GM12878 (cell line): ENCODE data around the gene BCAP31. TPM values are rescaled to one million over a fixed set of nuclear protein-coding genes. Genes with fewer than 3 reads are reported as not detected.
"Not testable (repeated sequence)": the region's sequence is repeated elsewhere in the genome, so short reads cannot be mapped to it uniquely, and the experiment has no call there.

Source experiments
- ATAC-seq: fragments of 200-7000 bp; cut with Tn5 transposase; 3 replicates; pipeline ENCODE4 v1.9.1; 2020; ENCODE audit warnings: mild to moderate bottlenecking, moderate library complexity
- BruUV-seq: library from RNA; stranded (reverse); fragments of 400-500 nt; replicated peaks from 2 replicates; lab custom pipeline; 2021; lab: Mats Ljungman, UMichigan
- CTCF ChIA-PET: fragments of 300-600 bp; sonication (Branson Sonifier 250); formaldehyde crosslinking; extraction: SDS; loops from one replicate; lab custom pipeline; 2021; ENCODE audit warnings: inconsistent platforms; lab: Yijun Ruan, JAX
- POLR2A ChIA-PET: fragments of 350-600 bp; formaldehyde crosslinking; extraction: SDS; loops from one replicate; lab custom pipeline; 2021; ENCODE audit warnings: inconsistent platforms; lab: Charles Lee
- RAD21 ChIA-PET: fragments of 300-600 bp; sonication (Branson Sonifier 250); formaldehyde crosslinking; loops from one replicate; lab custom pipeline; 2023; ENCODE audit warnings: antibody characterized with exemption; ENCODE audit not compliant: unreplicated experiment; lab: Charles Lee
- SMC1A ChIA-PET: fragments of 300-600 bp; sonication (Branson Sonifier 250); formaldehyde crosslinking; loops from one replicate; lab custom pipeline; 2023; ENCODE audit not compliant: unreplicated experiment, uncharacterized antibody; lab: Charles Lee
- DNase-seq: peaks from one replicate; pipeline ENCODE4 v3.0.0-alpha.2; 2011; ENCODE audit warnings: low read depth, low spot score
- FAIRE-seq: peaks from 3 replicates; lab custom pipeline; 2011; peaks lifted over from hg19 to GRCh38; lab: Jason Lieb, UNC
- H2AFZ ChIP-seq: 2 replicates; pipeline ENCODE4 v1.6.0; 2011; ENCODE audit warnings: low read depth, low read length, control low read depth; ENCODE audit not compliant: control insufficient read depth
- H3K27ac ChIP-seq: 2 replicates; pipeline ENCODE4 v1.5.1; 2011; ENCODE audit warnings: control low read depth; ENCODE audit not compliant: control insufficient read depth, insufficient read depth
- H3K27me3 ChIP-seq, 2 experiments: replicated peaks in 1 of 2; 2 replicates each; pipeline versions ENCODE4 v1.6.0 to v1.6.1; 2011; ENCODE audit warnings: low read length in 1 of 2; ENCODE audit not compliant: control insufficient read depth in 2 of 2, insufficient read depth in 2 of 2
- H3K36me3 ChIP-seq, 2 experiments: 2 replicates each; pipeline ENCODE4 v1.5.1; 2011; ENCODE audit warnings: low read length in 1 of 2; ENCODE audit not compliant: control insufficient read depth in 2 of 2, insufficient read depth in 2 of 2
- H3K4me1 ChIP-seq: 2 replicates; pipeline ENCODE4 v1.6.1; 2011; ENCODE audit warnings: mild to moderate bottlenecking, low read length, moderate library complexity, mixed read lengths; ENCODE audit not compliant: control insufficient read depth, insufficient read depth
- H3K4me2 ChIP-seq: 2 replicates; pipeline ENCODE4 v1.6.0; 2011; ENCODE audit warnings: control low read depth; ENCODE audit not compliant: control insufficient read depth, insufficient read depth
- H3K4me3 ChIP-seq: fragments of 200-600 bp; sonication (generic); 2 replicates; pipeline ENCODE4 v1.5.1; 2016
- H3K79me2 ChIP-seq: 2 replicates; pipeline ENCODE4 v1.6.0; 2011; ENCODE audit warnings: low read length; ENCODE audit not compliant: control insufficient read depth, insufficient read depth
- H3K9ac ChIP-seq: 2 replicates; pipeline ENCODE4 v1.8.0; 2011; ENCODE audit warnings: low read length, control low read depth, mixed read lengths; ENCODE audit not compliant: control insufficient read depth, insufficient read depth
- H3K9me3 ChIP-seq: replicated peaks from 3 replicates; pipeline ENCODE4 v1.5.1; 2011; ENCODE audit warnings: mild to moderate bottlenecking, low read length; ENCODE audit not compliant: control insufficient read depth, insufficient read depth
- H4K20me1 ChIP-seq: 2 replicates; pipeline ENCODE4 v1.6.0; 2011; ENCODE audit not compliant: control insufficient read depth, insufficient read depth
- WGBS: methylation state at CpG from one replicate; pipeline ENCODE4 v1.1.6; 2016; ENCODE audit warnings: low lambda C conversion rate; ENCODE audit not compliant: insufficient replicate concordance, insufficient coverage; ENCODE audit errors: missing lambda C conversion rate; 5-methylcytosine and 5-hydroxymethylcytosine counted together
- in situ Hi-C: fragments of 300-500 bp; cut with MboI; formaldehyde crosslinking; loops from 9 replicates; pipeline ENCODE4 v1.14.3; 2018; ENCODE audit warnings: mixed read lengths
- intact Hi-C: fragments of 100-400 bp; cut with micrococcal nuclease; formaldehyde crosslinking; loops from one replicate; pipeline ENCODE4 v1.14.2; 2022; ENCODE audit not compliant: unreplicated experiment
- polyA plus RNA-seq, 11 experiments: library from polyadenylated mRNA; depleted of rRNA in 4 of 11; unstranded in 6 of 11; stranded (reverse) in 5 of 11; fragments of >200 nt; fragmentation: Nextera tagmentation in 4 of 11; fragmentation: Illumina TruSeq in 1 of 11; extraction: Ambion mirVana in 4 of 11; extraction: Trizol in 1 of 11; gene quantifications; 1 replicate in 1 of 11; 2 replicates in 10 of 11; pipeline versions ENCODE4 v1.2.1 to v1.2.3, GENCODE V29; 2011 to 2016; ENCODE audit warnings: inconsistent platforms in 2 of 11, missing spikeins in 2 of 11, low read depth in 1 of 11
- total RNA-seq, 4 experiments: library from RNA; depleted of rRNA in 3 of 4; stranded (reverse); fragments of >200 nt in 3 of 4; fragmentation: Illumina TruSeq in 1 of 4; extraction: Trizol in 1 of 4; gene quantifications; 2 replicates each; pipeline versions ENCODE4 v1.2.1 to v1.2.3, GENCODE V29; 2013 to 2021

Gene BCAP31
- total and polyA plus RNA-seq, 10 of the 15 experiments (the other 5 are each of a cell fraction or from before 2014, with no cell fraction given): 63.1 to 246 (median 95.6) TPM

DNA sequence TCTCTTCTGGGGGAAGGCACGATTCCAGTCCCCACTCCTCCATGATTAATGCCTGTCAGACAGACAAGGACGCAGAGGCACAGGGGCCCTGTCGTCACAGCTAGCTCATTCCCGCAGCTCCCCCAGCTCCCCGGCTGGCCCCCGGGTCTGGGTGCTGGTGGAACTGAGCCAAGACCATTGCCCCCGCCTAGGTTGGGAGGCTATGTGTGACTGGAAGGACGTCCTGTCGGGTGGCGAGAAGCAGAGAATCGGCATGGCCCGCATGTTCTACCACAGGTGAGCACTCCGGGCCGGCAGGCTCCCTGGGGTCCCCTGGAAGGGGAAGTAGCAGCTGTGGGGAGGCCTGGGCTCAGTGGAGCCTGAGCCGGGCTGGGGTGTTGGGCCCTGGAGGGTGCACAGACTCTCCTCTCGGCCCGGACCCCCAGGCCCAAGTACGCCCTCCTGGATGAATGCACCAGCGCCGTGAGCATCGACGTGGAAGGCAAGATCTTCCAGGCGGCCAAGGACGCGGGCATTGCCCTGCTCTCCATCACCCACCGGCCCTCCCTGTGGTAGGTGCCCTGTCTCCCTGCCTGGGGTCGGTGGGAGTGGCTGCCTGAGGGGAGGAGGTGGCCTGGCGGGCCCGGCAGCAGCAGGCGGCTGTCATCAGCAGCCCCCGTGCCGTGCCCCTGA lies 18.7 kb upstream of the BCAP31 start:
- RAD21 ChIA-PET, H2AFZ ChIP-seq, H3K9ac ChIP-seq, DNase-seq, H3K4me3 ChIP-seq, POLR2A ChIA-PET, intact Hi-C loops, CTCF ChIA-PET, H3K9me3 ChIP-seq, H3K36me3 ChIP-seq, ATAC-seq, in situ Hi-C loops, H3K79me2 ChIP-seq, SMC1A ChIA-PET, H3K27me3 ChIP-seq, H4K20me1 ChIP-seq, H3K4me1 ChIP-seq, H3K27ac ChIP-seq, BruUV-seq, H3K4me2 ChIP-seq, FAIRE-seq: not testable (repeated sequence)
- WGBS: 49% methylated on average over 32 of the region's 32 CpGs

DNA sequence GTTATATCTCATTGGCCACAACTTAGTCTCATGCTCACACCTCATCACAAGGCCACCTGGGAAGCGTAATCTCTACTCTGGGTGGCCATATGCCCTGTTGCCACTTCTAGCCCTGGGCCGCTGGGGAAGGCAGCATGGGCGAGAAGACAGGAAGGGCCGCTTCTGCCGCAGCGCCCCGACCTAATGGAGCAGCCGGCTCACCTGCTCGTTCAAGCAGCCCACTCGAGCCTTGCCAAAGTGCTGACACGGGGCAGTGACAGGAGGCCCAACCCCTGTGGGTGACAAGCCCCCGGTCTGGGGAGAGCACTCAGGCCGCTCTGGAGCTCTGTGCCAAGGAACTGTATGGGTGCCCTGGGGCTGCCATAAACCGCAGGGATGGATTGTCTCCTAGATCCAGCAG lies 17.9 kb upstream of the BCAP31 start:
- CTCF ChIA-PET, H3K4me3 ChIP-seq, BruUV-seq, H3K4me1 ChIP-seq, ATAC-seq, H2AFZ ChIP-seq, intact Hi-C loops, POLR2A ChIA-PET, H3K36me3 ChIP-seq, H3K79me2 ChIP-seq, H3K9ac ChIP-seq, RAD21 ChIA-PET, H3K4me2 ChIP-seq, SMC1A ChIA-PET, H3K27me3 ChIP-seq, FAIRE-seq, H3K27ac ChIP-seq, H4K20me1 ChIP-seq, DNase-seq, H3K9me3 ChIP-seq, in situ Hi-C loops: not testable (repeated sequence)
- 64% methylated on average over 14 of the region's 14 CpGs for WGBS
